Activated CD4-positive, alpha-beta T cell treated with anti-CD3 and anti-CD28 coated beads, Interleukin-2, amount 50 U/mL, for 1 hour (primary cell): ENCODE results near the gene CAPS.

Experiments
- DNase-seq: peaks from one replicate; pipeline ENCODE4 v3.0.0-alpha.2; 2020

Gene CAPS

DNA sequence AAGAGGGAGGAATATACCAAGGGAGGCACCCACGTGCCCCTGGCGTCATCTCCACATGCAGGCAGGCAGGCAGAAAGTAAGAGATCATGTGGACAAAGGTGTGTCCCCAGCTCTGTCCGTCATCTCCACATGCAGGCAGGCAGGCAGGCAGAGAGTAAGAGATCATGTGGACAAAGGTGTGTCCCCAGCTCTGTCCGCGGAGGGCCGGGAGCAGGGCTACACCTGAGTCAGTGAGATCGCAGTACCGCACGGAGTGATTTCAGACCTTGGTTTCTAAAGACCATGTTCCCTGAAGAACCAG is 22.2 kb downstream of the CAPS start:
- no peak for DNase-seq

DNA sequence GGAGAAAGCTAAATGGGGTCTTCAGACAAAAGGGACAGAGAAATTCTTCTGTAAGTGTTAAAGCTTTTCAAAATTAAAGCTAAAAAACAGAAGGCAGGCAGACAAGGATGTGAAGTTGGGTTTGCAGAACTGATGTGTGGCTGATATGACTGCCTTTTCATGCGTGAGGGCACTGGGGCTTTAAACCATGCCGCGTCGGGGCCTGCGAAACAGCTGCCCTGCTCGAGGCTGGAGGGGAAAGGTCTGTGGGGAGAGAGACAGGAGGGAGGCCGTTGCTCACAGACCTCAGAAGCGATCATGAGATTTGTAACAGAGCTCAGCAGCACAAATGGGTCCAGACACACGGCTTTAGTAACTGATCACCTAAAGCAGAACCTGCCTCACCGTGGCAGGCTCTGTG is 23.5 kb downstream of the CAPS start:
- DNase-seq, result no peak

- no peak for DNase-seq
Measured at GRCh38 chr19:5940260-5941208, 26.5 kb downstream of the CAPS start.

DNA sequence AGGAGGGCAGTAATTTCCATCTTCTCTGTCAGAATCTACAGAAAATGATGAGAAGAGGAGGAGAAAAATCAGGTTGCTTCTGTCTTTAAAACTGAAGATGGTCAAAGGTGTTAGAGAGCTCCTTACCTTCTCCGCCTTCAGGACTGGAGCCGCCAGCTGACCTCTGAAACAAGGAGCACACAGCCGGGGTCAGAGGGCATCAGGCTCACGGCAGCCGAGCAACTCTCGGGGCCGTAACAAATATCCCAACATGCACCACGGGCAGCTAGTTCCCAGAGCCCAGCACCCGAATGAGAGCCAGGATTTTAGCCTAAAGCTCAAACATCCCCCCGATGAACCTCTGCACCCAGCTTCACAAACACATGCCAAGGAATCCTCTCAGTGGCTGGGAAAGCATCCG is 27.6 kb downstream of the CAPS start:
- DNase-seq, result no peak

GRCh38 chr19:5943045-5943444 is 29.0 kb downstream of the CAPS start:
- DNase-seq, result no peak

- no peak for DNase-seq
Measured at GRCh38 chr19:5943623-5944022, 29.6 kb downstream of the CAPS start.

- DNase-seq, result no peak
Measured at GRCh38 chr19:5947435-5947834, 33.4 kb downstream of the CAPS start.

- no peak for DNase-seq
Measured at GRCh38 chr19:5948752-5949564, 34.9 kb downstream of the CAPS start.

- DNase-seq, result peak; percentile 35
Measured at GRCh38 chr19:5949792-5950305, 35.8 kb downstream of the CAPS start.

DNA sequence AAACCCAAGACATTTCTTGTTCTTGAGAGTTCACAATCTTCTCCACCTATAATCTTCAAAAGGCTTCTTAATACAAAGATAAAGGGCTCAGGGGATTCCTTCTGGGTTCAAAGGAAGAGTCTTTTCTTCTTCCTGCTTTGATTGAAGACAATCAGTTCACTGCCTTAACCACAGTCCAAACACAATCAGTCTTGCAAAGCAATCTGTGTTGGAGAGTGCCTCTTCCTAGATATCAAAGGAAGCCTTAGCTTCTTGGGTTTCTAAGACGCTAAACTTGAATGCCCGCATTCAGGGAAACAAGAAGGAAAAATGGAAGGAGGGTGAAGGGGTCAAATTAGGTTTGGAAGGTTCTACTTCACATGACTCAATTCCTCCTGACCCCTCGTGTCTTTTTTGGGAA is 36.7 kb downstream of the CAPS start:
- no peak for DNase-seq

DNA sequence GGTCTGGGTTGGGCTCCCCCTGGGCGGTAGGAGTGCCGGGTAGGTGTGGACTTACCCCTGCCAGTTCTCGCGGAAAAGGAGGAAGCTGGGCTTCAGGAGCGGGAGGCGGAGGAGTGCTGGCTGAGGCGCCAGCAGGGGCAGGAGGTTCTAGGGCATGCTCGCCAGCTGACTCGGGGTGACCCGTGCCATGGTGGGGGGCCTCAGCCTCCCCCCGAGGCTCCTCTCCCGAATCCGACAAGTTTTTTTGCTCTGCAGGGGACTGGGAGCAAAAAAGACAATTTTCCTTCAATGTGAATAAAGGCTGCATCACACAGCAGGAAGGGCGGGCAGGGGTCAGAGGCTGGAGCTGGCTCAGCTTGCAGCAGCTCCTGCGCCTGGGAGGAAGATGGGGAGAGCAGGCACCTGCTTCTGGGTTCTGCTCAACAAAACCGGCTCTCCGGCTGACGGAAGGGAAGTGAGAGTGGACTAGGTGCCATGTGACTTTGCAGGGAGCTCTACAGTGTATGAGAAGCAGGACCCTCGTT is 37.3 kb downstream of the CAPS start:
- DNase-seq, result no peak

- no peak for DNase-seq
Measured at GRCh38 chr19:5952193-5953029, 38.4 kb downstream of the CAPS start.

DNA sequence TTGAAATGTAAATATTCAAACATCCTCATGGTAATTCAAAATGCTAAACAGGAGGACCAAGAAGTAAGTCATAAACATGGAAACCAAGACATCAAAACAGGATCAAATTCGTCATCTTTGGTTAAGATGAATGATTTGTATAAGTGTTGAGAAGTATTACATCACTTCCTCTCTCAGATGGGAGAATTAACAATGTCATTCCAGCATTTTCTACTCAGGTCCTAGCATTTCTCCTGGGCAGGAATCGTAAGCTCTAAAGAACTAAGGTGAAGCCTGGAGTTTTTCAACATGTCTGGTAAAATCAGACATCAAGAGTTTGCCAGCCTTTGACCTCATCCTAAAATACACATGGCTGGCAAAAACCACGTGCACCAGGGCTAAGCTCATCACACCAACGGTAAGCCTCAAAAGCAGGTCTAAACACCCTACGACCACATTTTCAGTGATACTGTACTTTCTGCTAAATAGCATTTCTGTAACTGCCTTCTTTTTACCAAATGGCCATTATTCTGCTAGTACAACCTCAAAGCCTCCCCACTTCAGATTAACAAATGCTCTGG is 39.1 kb downstream of the CAPS start:
- DNase-seq, result no peak

GRCh38 chr19:5953680-5954213 is 39.7 kb downstream of the CAPS start:
- no peak for DNase-seq

- no peak for DNase-seq
Measured at GRCh38 chr19:5954293-5954692, 40.2 kb downstream of the CAPS start.

- DNase-seq, result no peak
Measured at GRCh38 chr19:5955636-5955935, 41.5 kb downstream of the CAPS start.

DNA sequence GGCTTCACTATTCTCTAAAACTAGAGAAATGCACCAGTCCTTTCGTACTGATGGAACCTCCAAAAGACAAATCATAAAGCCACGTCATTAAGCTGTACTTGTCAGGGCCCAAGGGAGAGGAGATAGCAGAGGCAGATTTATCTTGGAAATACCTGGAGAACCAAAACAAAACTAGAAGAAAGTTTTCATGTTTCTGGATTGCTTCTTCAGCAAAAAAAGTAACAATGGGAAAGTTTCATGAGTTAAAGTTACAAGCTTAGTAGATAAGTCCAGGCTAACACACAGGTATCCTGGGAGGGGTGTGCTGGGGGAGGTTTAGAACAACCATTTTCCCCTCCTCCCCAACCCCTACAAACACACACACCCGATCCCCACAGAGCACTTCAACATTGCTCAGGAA is 42.3 kb downstream of the CAPS start:
- no peak for DNase-seq

DNA sequence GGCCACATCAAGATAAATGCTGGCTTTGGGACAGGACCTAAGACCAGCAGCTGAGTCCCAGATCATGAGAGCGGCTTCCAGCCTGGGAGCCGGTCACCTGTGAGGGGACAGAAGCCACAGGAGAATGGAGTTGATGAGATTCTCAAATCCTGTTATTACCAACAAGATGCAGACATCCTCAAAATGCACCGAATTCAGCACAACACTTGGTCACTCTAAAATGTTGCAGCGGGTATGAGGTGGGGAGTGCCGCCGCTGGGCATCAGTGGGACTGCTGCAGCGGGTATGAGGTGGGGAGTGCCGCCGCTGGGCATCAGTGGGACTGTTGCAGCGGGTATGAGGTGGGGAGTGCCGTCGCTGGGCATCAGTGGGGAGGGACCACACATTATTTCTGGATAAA is 42.7 kb downstream of the CAPS start:
- no peak for DNase-seq

DNA sequence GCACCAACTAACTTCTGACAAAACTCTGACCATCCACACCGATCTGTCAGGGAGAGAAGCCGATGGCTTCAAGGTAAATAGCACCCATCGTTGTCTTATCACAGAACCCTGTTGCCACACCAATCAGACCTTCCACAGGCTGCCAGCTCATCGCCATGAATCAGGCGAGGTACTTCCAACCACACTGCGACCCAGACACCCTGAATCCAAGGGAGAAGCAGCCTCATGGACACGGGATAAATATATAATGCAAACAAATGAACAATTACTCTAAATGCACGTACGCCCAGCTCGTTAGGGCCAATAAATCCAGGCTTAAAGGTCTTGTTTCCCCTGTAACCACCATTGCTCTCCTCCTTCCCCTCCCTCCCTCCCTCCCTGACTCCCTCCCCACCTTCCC is 43.1 kb downstream of the CAPS start:
- no peak for DNase-seq

DNA sequence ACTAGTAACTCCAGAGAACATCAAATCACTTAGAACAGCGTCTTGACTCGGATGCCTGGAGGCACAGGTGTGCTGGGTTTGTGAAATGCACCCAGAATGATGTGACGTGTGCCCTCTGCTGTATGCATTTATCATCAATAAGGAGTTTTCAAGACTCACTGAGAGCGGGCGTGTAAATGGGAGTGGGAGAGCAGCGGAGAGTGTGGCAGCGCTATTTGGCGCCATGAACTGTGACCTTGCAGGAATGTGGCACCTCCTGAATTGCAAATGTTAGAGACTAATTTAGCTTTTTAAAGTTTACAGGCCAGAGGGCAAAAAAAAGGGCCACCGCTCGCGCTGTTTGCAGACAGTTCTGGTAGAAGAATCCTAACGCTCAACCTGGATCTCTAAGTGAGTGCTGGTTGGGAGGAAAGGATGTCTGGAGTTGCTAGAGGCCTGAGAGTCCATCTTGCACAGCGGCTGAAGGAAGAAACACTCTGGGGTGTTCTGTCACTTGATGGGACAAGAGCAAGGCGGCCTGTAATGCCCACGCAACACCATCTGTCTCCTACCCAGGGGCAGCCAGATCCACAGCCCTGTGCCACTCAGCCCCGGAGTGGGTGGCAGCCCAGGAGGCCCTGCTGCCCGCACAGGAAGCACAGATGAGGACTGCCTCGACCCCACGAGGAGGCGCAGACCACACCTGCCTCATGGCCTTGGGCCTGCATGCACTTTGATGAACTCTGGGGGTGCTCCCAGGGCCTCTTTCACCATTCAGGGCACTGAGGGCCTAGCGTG is 44.2 kb downstream of the CAPS start:
- DNase-seq, result no peak

DNA sequence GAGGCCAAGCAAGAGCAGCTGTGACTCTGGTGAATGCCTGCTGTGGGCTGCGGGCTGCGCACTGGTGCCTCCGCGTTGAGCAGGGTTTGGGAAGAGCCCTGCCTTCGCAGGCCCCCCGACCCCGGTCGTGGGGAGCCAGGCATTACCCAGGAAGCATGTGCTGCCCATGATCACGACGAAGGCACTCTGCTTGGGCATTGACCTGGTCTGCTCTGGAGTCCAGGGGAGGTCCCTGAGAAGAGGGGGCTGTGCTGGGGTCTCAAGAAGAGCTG is 44.7 kb downstream of the CAPS start:
- no peak for DNase-seq
